Measurements from ENCODE around the gene SLC6A19.
"Not testable (repeated sequence)": the region's sequence is repeated elsewhere in the genome, so short reads cannot be mapped to it uniquely, and the experiment has no call there.

The SLC6A19 gene

DNA sequence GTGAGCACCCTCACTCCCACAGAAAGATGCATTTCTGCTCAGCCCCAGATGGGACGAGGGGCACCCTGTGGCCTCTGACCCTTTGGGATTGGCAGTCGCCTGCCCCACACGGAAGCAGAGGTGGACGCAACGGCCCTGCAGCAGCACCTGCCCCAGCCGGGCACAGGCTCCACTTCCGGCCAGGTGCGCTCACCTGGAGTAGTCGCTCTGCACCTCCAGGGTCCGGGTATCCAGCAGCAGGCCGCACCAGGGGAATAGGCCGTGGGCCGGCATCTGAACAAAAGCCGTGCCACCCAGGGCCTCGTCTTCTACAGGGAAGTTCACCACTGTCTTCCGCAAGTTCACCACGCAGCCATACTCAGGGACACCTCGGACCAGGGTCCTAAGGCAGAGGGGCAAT, 62.8 kb downstream of the SLC6A19 start:
- no peak for DNase-seq (ENCODE audit: low spot score)

DNA sequence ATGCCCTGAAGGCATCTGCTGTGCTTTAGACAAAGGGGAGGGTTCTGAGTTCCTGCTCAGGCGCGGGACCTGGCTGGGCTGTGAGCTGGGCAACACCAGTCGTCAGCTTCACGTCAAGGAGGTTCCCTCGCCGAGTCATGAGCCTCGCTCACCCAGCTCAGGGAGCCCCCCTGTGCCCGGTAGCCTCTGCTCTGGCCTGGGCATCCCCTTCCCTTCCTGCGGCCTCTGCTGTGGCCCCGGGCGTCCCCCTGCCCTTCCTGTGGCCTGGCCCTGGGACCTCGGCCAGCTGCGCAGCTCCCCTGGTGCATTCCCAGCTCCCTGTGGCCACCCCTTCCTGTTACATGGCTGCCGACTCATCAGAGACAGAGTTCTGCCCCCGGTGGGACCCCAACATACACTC, 63.6 kb downstream of the SLC6A19 start:
- no peak for DNase-seq (ENCODE audit: low spot score)

DNA sequence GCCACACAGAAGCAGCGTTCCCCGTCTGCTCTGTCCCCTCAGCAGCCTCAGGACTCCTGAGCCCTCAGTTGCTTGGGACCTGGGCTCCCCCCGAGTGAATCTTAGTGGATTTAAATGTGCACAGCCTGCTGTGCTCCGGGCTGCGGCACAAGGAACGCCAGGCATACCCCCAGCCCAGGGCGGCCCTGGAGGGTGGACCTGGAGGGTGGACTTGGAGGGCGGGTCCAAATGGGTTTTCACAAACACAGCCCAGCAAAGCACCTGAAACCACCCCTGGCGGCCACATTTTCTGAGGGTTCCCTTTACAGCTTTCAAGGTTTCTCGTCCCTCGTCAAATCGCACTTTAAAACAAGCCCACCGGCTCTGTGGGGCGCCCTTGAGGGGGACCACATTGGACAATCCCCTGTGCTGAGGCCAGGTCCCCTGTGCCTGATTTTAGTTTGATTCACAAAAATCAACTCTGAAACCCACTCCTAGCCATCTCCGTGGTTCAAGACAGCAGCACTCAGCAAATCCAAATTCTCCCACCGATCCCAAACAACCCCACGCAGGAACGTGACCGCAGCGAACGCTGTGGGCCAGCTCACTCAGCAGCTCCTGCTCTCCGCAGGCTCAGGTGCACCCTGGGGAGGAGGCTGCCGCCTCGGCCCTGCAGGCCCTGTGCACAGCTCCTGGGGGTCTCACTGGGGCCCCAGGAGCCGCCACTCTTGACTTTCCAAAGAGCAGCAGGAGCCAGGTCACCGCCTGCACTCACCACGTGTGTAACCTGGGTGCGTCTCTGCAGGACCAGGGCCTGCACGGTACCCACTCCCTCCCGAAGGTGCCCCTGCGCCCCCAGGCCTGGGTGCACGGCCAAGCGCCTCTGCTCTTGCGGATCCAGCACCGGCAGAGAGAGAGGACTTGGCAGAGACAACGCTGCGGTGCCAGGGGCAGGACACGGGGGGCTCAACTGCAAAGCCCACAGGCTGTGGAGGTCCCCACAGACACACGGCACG, 64.4 kb downstream of the SLC6A19 start:
- no peak for DNase-seq (ENCODE audit: low spot score)

DNA sequence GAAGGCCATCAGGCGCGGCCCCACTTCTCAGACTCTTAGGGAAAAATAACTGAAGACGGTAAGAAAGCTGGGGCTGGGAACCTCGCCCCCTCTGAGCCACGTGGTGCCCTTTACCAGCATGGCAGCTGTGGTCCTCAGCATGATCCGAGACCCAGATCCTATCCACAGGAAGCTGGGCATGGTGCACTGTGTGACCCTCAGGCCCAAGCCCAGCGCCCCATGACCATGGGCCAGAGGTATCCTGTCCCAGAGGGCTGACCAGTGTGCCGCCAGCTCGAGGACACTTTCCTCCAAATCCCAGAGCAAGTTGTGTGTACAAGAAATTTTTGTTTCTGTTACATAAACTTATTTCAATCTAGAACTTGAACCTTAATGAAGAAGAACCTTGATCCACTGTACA, 65.4 kb downstream of the SLC6A19 start:
- DNase-seq (ENCODE audit: low spot score): no peak

DNA sequence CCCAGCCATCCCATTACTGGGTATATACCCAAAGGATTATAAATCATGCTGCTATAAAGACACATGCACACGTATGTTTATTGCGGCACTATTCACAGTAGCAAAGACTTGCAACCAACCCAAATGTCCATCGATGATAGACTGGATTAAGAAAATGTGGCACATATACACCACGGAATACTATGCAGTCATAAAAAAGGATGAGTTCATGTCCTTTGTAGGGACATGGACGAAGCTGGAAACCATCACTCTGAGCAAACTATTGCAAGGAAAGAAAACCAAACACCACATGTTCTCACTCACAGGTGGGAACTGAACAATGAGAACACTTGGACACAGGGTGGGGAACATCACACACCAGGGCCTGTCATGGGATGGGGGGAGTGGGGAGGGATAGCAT, 66.1 kb downstream of the SLC6A19 start:
- DNase-seq (ENCODE audit: low spot score): not testable (repeated sequence)

DNA sequence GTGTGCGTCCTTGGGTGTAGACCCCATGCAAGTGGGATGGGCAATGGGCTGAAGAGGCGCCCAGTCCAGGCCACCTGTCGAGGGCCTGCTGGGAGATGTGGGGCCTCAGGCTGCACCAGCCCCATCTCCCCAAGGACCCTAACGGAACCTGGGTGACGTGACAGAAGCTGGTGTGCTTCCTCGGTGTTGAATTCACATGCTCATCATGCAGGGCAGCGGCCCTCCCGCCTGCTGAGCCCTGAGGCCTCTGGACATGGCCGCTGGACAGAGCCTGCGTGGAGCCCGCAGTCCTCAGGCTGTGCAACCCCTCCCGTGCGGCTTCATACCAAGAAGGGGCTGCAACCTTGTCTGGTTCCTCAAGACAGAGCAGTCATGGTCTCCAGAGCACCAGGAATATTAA, 66.7 kb downstream of the SLC6A19 start:
- no peak for DNase-seq (ENCODE audit: low spot score)

DNA sequence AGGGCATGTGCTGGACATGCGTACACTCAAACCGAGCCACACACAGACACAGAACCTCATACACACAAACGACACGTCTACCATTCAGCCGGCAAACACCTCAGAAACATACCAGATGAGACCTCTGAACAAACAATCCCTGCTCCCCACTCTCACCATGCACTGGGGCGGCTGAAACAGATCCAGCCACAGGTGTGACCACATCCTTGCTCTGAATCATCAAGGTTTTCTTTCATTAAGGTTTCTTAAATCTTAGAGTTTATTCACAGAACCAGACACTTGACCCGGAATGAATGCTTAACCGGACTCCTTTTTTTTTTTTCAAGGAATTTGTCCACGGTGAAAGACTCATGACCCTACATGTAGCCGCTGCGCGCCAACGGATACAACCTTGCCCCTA, 67.3 kb downstream of the SLC6A19 start:
- DNase-seq (ENCODE audit: low spot score): no peak

DNA sequence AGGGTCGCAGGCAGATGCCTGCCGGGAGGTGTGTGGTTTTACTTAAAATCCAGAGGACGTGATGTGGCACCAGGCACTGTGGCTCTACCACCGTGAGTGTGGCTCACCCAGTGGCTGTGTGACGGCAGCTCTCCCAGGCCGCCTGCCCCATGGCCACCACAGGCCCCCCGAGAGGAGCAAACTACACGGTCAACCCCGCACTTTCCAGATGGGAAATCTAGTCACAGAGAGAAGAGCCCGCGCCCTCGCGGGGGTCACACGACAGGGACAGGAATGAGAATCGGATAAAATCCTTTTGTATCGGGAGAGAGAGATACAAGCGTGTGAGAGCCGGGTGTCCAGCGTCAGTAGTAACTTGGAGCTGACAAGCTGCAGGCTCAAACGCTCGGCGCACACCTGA, 69.0 kb downstream of the SLC6A19 start:
- no peak for DNase-seq (ENCODE audit: low spot score)

DNA sequence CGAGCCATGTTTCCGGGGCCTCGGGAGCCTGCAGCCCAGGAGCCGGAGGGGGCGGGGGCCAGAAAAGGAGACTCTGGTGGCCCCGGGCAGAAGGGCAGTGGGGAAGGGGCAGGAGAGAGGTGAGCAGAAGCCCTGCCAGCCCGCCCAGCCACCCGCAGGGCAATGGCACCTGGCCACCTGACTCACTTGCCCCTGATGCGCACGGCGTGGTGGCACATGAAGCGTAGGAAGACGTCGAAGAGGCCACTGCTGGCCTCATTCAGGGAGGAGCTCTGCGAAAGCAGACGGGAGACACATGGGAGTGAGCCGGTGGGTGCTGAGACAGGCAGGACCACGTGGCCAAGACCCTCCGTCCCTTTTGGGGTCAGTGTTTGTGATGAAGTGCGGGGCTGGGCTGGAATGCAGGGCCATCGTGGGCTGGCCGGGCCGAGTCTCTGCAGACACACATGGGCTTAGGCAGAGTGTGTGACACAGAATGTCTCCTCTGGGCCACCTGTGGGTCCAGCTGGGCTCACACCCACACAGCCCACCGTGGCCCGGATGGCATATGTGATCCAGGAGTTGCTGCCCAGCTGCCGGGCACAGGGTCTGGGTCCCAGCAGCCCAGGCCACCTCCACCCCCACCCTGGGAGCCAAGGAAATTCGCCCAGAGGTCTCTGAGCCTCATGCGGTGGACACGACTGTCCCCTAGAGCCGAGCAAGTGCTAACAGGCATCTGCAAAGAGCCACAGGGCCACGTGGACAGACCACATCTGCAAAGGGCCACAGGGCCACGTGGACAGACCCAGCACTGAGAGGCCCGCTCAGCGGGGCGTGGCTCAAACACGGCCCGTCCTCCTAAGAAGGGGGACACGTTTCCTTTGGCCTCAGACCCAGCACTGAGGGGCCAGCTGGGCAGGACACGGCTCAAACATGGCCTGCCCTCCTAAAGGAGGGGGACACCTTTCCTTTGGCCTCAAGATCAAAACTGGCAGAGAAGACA, 69.8 kb downstream of the SLC6A19 start:
- no peak for DNase-seq (ENCODE audit: low spot score)

DNA sequence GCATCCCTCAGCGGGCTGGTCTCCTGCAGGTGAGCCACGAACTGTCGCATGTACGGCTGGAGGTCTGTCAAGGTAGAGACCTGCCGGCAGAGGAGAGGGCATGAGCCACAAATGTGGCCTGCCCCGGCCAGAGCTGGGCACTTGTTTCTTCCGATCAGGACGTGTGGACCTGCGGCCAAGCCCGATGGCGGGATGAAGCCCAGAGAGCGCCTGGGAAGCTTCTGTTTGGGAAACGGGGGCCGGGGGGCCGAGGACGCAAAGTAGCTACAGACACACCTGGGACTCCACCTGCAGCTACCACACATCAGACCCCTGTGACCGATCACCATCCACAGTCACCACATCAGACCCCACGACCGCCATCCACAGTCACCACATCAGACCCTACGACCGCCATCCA, 70.8 kb downstream of the SLC6A19 start:
- no peak for DNase-seq (ENCODE audit: low spot score)

DNA sequence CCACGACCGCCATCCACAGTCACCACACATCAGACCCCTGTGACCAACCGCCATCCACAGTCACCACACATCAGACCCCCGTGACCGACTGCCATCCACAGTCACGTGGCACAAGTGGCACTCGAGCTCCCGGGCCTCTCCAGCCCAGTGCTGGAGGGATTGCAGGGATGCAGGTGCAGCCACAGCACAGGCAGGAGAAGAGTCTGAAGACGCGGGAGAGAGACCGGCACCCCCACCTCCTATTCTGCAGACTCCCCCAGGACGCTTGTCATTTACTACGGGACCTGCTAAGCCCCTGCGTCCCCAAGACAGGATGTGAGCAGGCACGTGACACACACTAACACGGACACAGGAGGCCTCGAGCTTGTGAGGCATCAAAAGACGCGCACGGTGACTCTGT, 72.3 kb downstream of the SLC6A19 start:
- DNase-seq (ENCODE audit: low spot score): no peak

DNA sequence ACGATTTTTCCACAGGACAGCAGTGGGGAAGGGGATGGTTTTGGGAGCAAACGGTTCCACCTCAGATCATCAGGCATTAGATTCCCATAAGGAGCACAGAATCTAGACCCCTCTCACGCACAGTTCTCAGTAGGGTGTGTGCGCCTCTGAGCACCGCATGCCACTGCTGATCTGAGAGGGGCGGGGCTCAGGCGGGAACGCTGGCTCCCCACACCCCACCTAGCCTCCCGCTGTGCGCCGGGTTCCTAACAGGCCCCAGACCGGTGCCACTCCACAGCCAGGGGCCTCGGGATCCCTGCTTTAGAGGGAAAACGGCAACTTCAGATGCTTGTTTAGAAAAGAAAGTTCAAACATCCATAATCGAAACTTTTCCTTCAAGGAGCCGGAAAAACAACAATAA, 73.1 kb downstream of the SLC6A19 start:
- no peak for DNase-seq (ENCODE audit: low spot score)
